ENCODE measurements around the gene CAMTA1. TPM values are rescaled to one million over a fixed set of nuclear protein-coding genes. Genes with fewer than 3 reads are reported as not detected.

The CAMTA1 gene
- total RNA-seq, 1 experiment from 2014 or later = 118 TPM

- H3K4me1 ChIP-seq (ENCODE audit: low read length) = peaks cover 35% of the 10 kb centered on the region
- H3K9me3 ChIP-seq (ENCODE audit: low read length) = no peaks in the 10 kb centered on the region
- no peak overlapping the region for H3K4me2 ChIP-seq (ENCODE audit: low read depth, low read length, poor library complexity, severe bottlenecking)
- H3K9me2 ChIP-seq (replicated peaks; ENCODE audit: insufficient read depth, low read length) = no peaks in the 10 kb centered on the region
- H4K20me1 ChIP-seq (ENCODE audit: insufficient read depth, low read depth, low read length) = no peaks in the 10 kb centered on the region
- no peak overlapping the region for H2AFZ ChIP-seq (ENCODE audit: low read length)
- no peaks in the 10 kb centered on the region for H3K79me2 ChIP-seq (ENCODE audit: low read length)
- H3K9ac ChIP-seq (ENCODE audit: low read length) = no peak overlapping the region
- no peak for DNase-seq
- no peaks in the 10 kb centered on the region for H3K27me3 ChIP-seq (ENCODE audit: low read length)
- no peak overlapping the region for H3K4me3 ChIP-seq (ENCODE audit: low read length)
- no peak overlapping the region for H3K27ac ChIP-seq (ENCODE audit: low read length)
- H3K36me3 ChIP-seq (ENCODE audit: insufficient read depth, low read length) = no peaks in the 10 kb centered on the region
These were observed 517.6 kb downstream of the CAMTA1 start for GRCh38 chr1:7302873-7303272.

GRCh38 chr1:7303554-7304317 is 518.5 kb downstream of the CAMTA1 start:
- no peaks in the 10 kb centered on the region for H3K27me3 ChIP-seq (ENCODE audit: low read length)
- no peaks in the 10 kb centered on the region for H3K9me2 ChIP-seq (replicated peaks; ENCODE audit: insufficient read depth, low read length)
- H3K79me2 ChIP-seq (ENCODE audit: low read length) = no peaks in the 10 kb centered on the region
- H3K27ac ChIP-seq (ENCODE audit: low read length) = no peak overlapping the region
- H3K4me2 ChIP-seq (ENCODE audit: low read depth, low read length, poor library complexity, severe bottlenecking) = no peak overlapping the region
- no peak overlapping the region for H3K9ac ChIP-seq (ENCODE audit: low read length)
- H2AFZ ChIP-seq (ENCODE audit: low read length) = no peak overlapping the region
- H3K36me3 ChIP-seq (ENCODE audit: insufficient read depth, low read length) = no peaks in the 10 kb centered on the region
- no peaks in the 10 kb centered on the region for H3K9me3 ChIP-seq (ENCODE audit: low read length)
- H3K4me1 ChIP-seq (ENCODE audit: low read length) = peaks cover 30% of the 10 kb centered on the region
- H3K4me3 ChIP-seq (ENCODE audit: low read length) = no peak overlapping the region
- DNase-seq = no peak
- no peaks in the 10 kb centered on the region for H4K20me1 ChIP-seq (ENCODE audit: insufficient read depth, low read depth, low read length)

GRCh38 chr1:7313081-7313546 is 527.9 kb downstream of the CAMTA1 start:
- Histone ChIP-seq H3K4me1 (ENCODE audit: low read length) (no peaks in the 10 kb centered on the region), H3K4me3 (ENCODE audit: low read length) (no peak overlapping the region), H3K27ac (ENCODE audit: low read length) (no peak overlapping the region), H3K9ac (ENCODE audit: low read length) (no peak overlapping the region), H3K27me3 (ENCODE audit: low read length) (no peaks in the 10 kb centered on the region), H3K36me3 (ENCODE audit: insufficient read depth, low read length) (no peaks in the 10 kb centered on the region), H3K9me3 (ENCODE audit: low read length) (no peaks in the 10 kb centered on the region), H3K4me2 (ENCODE audit: low read depth, low read length, poor library complexity, severe bottlenecking) (no peak overlapping the region), H3K79me2 (ENCODE audit: low read length) (no peaks in the 10 kb centered on the region), H2AFZ (ENCODE audit: low read length) (no peak overlapping the region), H4K20me1 (ENCODE audit: insufficient read depth, low read depth, low read length) (no peaks in the 10 kb centered on the region), H3K9me2 (replicated peaks; ENCODE audit: insufficient read depth, low read length) (no peaks in the 10 kb centered on the region)
- DNase-seq = no peak

GRCh38 chr1:7313826-7314225 is 528.6 kb downstream of the CAMTA1 start:
- Histone ChIP-seq H3K79me2 (ENCODE audit: low read length) (no peaks in the 10 kb centered on the region), H3K27me3 (ENCODE audit: low read length) (no peaks in the 10 kb centered on the region), H3K9me3 (ENCODE audit: low read length) (no peaks in the 10 kb centered on the region), H4K20me1 (ENCODE audit: insufficient read depth, low read depth, low read length) (no peaks in the 10 kb centered on the region), H3K36me3 (ENCODE audit: insufficient read depth, low read length) (no peaks in the 10 kb centered on the region), H3K27ac (ENCODE audit: low read length) (no peak overlapping the region), H3K4me3 (ENCODE audit: low read length) (no peak overlapping the region), H3K9ac (ENCODE audit: low read length) (no peak overlapping the region), H3K9me2 (replicated peaks; ENCODE audit: insufficient read depth, low read length) (no peaks in the 10 kb centered on the region), H2AFZ (ENCODE audit: low read length) (no peak overlapping the region), H3K4me2 (ENCODE audit: low read depth, low read length, poor library complexity, severe bottlenecking) (no peak overlapping the region), H3K4me1 (ENCODE audit: low read length) (no peaks in the 10 kb centered on the region)
- DNase-seq = no peak

GRCh38 chr1:7315316-7315715 is 530.1 kb downstream of the CAMTA1 start:
- no peaks in the 10 kb centered on the region for H3K36me3 ChIP-seq (ENCODE audit: insufficient read depth, low read length)
- H3K4me1 ChIP-seq (ENCODE audit: low read length) = no peaks in the 10 kb centered on the region
- no peaks in the 10 kb centered on the region for H3K27me3 ChIP-seq (ENCODE audit: low read length)
- H3K9me2 ChIP-seq (replicated peaks; ENCODE audit: insufficient read depth, low read length) = no peaks in the 10 kb centered on the region
- H3K27ac ChIP-seq (ENCODE audit: low read length) = no peak overlapping the region
- H3K9ac ChIP-seq (ENCODE audit: low read length) = no peak overlapping the region
- H3K9me3 ChIP-seq (ENCODE audit: low read length) = no peaks in the 10 kb centered on the region
- no peak for DNase-seq
- H3K79me2 ChIP-seq (ENCODE audit: low read length) = no peaks in the 10 kb centered on the region
- no peak overlapping the region for H3K4me3 ChIP-seq (ENCODE audit: low read length)
- H2AFZ ChIP-seq (ENCODE audit: low read length) = no peak overlapping the region
- H3K4me2 ChIP-seq (ENCODE audit: low read depth, low read length, poor library complexity, severe bottlenecking) = no peak overlapping the region
- H4K20me1 ChIP-seq (ENCODE audit: insufficient read depth, low read depth, low read length) = no peaks in the 10 kb centered on the region

GRCh38 chr1:7315946-7316345 is 530.7 kb downstream of the CAMTA1 start:
- Histone ChIP-seq H3K27me3 (ENCODE audit: low read length) (no peaks in the 10 kb centered on the region), H3K36me3 (ENCODE audit: insufficient read depth, low read length) (no peaks in the 10 kb centered on the region), H3K79me2 (ENCODE audit: low read length) (no peaks in the 10 kb centered on the region), H3K4me3 (ENCODE audit: low read length) (no peak overlapping the region), H3K4me2 (ENCODE audit: low read depth, low read length, poor library complexity, severe bottlenecking) (no peak overlapping the region), H3K27ac (ENCODE audit: low read length) (no peak overlapping the region), H3K9me3 (ENCODE audit: low read length) (no peaks in the 10 kb centered on the region), H3K9me2 (replicated peaks; ENCODE audit: insufficient read depth, low read length) (no peaks in the 10 kb centered on the region), H2AFZ (ENCODE audit: low read length) (no peak overlapping the region), H3K4me1 (ENCODE audit: low read length) (no peaks in the 10 kb centered on the region), H3K9ac (ENCODE audit: low read length) (no peak overlapping the region), H4K20me1 (ENCODE audit: insufficient read depth, low read depth, low read length) (no peaks in the 10 kb centered on the region)
- no peak for DNase-seq

GRCh38 chr1:7317888-7318287 is 532.6 kb downstream of the CAMTA1 start:
- Histone ChIP-seq H3K27me3 (ENCODE audit: low read length) (no peaks in the 10 kb centered on the region), H3K9me3 (ENCODE audit: low read length) (no peaks in the 10 kb centered on the region), H3K27ac (ENCODE audit: low read length) (no peak overlapping the region), H3K9ac (ENCODE audit: low read length) (no peak overlapping the region), H3K4me1 (ENCODE audit: low read length) (no peaks in the 10 kb centered on the region), H2AFZ (ENCODE audit: low read length) (no peak overlapping the region), H4K20me1 (ENCODE audit: insufficient read depth, low read depth, low read length) (no peaks in the 10 kb centered on the region), H3K79me2 (ENCODE audit: low read length) (no peaks in the 10 kb centered on the region), H3K9me2 (replicated peaks; ENCODE audit: insufficient read depth, low read length) (no peaks in the 10 kb centered on the region), H3K36me3 (ENCODE audit: insufficient read depth, low read length) (no peaks in the 10 kb centered on the region), H3K4me3 (ENCODE audit: low read length) (no peak overlapping the region), H3K4me2 (ENCODE audit: low read depth, low read length, poor library complexity, severe bottlenecking) (no peak overlapping the region)
- DNase-seq = no peak

- no peak overlapping the region for H3K9ac ChIP-seq (ENCODE audit: low read length)
- H3K79me2 ChIP-seq (ENCODE audit: low read length) = no peaks in the 10 kb centered on the region
- H3K4me1 ChIP-seq (ENCODE audit: low read length) = no peaks in the 10 kb centered on the region
- no peak overlapping the region for H3K27ac ChIP-seq (ENCODE audit: low read length)
- no peak for DNase-seq
- no peaks in the 10 kb centered on the region for H4K20me1 ChIP-seq (ENCODE audit: insufficient read depth, low read depth, low read length)
- H2AFZ ChIP-seq (ENCODE audit: low read length) = no peak overlapping the region
- H3K9me3 ChIP-seq (ENCODE audit: low read length) = no peaks in the 10 kb centered on the region
- H3K4me3 ChIP-seq (ENCODE audit: low read length) = no peak overlapping the region
- no peak overlapping the region for H3K4me2 ChIP-seq (ENCODE audit: low read depth, low read length, poor library complexity, severe bottlenecking)
- H3K9me2 ChIP-seq (replicated peaks; ENCODE audit: insufficient read depth, low read length) = no peaks in the 10 kb centered on the region
- H3K27me3 ChIP-seq (ENCODE audit: low read length) = no peaks in the 10 kb centered on the region
- H3K36me3 ChIP-seq (ENCODE audit: insufficient read depth, low read length) = no peaks in the 10 kb centered on the region
These were observed 533.9 kb downstream of the CAMTA1 start for GRCh38 chr1:7319196-7319595.
